Stomach (tissue), 9 donors: ENCODE results near the gene FOXO6. TPM values are rescaled to one million over a fixed set of nuclear protein-coding genes. Genes with fewer than 3 reads are reported as not detected.

Experiments used
- DNase-seq, 2 donors: peaks; one replicate each; pipeline versions ENCODE4 v3.0.0 to v3.0.0-alpha.2; 2013 to 2019
- H3K27ac ChIP-seq, 5 donors: fragments of 200-600 bp in 4 of 5; sonication (generic) in 4 of 5; one replicate each; pipeline ENCODE4 v1.5.1; 2013 to 2019; ENCODE audit warnings: mild to moderate bottlenecking in 1 of 5, moderate library complexity in 1 of 5
- H3K27me3 ChIP-seq, 3 donors: fragments of 200-600 bp; sonication (generic); one replicate each; pipeline ENCODE4 v1.5.1; 2017 to 2019; ENCODE audit warnings: mixed run types in 1 of 3
- H3K36me3 ChIP-seq, 4 donors: fragments of 200-600 bp; sonication (generic); 1 replicate in 3 of 4; 2 replicates in 1 of 4; pipeline ENCODE4 v1.5.1; 2016 to 2019
- H3K4me1 ChIP-seq, 4 donors: fragments of 200-600 bp; sonication (generic); one replicate each; pipeline ENCODE4 v1.5.1; 2016 to 2019
- H3K4me3 ChIP-seq, 4 donors: fragments of 200-600 bp; sonication (generic) in 3 of 4; one replicate each; pipeline ENCODE4 v1.5.1; 2016 to 2019; ENCODE audit warnings: mild to moderate bottlenecking in 1 of 4
- H3K9me3 ChIP-seq, 4 donors: fragments of 200-600 bp; sonication (generic); one replicate each; pipeline ENCODE4 v1.5.1; 2016 to 2019
- EP300 ChIP-seq: sonication (generic); formaldehyde crosslinking; IDR thresholded peaks from one replicate; pipeline ENCODE4 v1.6.1; 2017; ENCODE audit warnings: antibody characterized with exemption
- POLR2A ChIP-seq, 4 donors: fragments of 450-650 bp; IDR thresholded peaks; one replicate each; pipeline ENCODE4 v1.6.1; 2016; ENCODE audit warnings: antibody characterized with exemption in 4 of 4, control low read depth in 2 of 4, mild to moderate bottlenecking in 1 of 4, moderate library complexity in 1 of 4
- POLR2AphosphoS5 ChIP-seq, 3 donors: sonication (generic); formaldehyde crosslinking; IDR thresholded peaks; one replicate each; pipeline ENCODE4 v1.6.1; 2016; ENCODE audit warnings: antibody characterized with exemption in 3 of 3
- WGBS, 5 donors: extraction: QIAGEN DNeasy Blood & Tissue Kit in 3 of 5; methylation state at CpG; one replicate each; pipeline versions ENCODE4 v1.1.5 to v1.1.7; 2013 to 2018; 5-methylcytosine and 5-hydroxymethylcytosine counted together
- intact Hi-C: fragments of 100-400 bp; cut with DNase I; formaldehyde crosslinking; loops from one replicate; pipeline ENCODE4 v1.15.1; 2023; ENCODE audit warnings: low total_unique reads
- polyA plus RNA-seq, 3 donors: library from polyadenylated mRNA; stranded (reverse); fragments of 200-250 nt; gene quantifications; one replicate each; pipeline ENCODE4 v1.2.3, GENCODE V29; 2013
- total RNA-seq, 5 donors: library from RNA; depleted of rRNA; stranded (reverse); fragments of >200 nt; gene quantifications; one replicate each; pipeline versions ENCODE4 v1.1.0 to v1.2.3, GENCODE V29; 2014 to 2016
- TF ChIP-seq, protein P1 (sequence below), 7 experiments: fragments of 450-650 bp in 4 of 7; fragments of 200-600 bp in 3 of 7; sonication (generic) in 3 of 7; IDR thresholded peaks; one replicate each; pipeline ENCODE4 v1.5.1; 2016 to 2019; ENCODE audit warnings: antibody characterized with exemption in 7 of 7, control low read depth in 2 of 7, mild to moderate bottlenecking in 1 of 7
- donor health status: healthy with polysubstance abuse.
- donor health status: Bipolar disorder and iron deficiency.
- donor health status: healthy.

Gene FOXO6
- total and polyA plus RNA-seq, 8 donors = under 0.01 to 1.1 (median 0.60) TPM; not detected in 4

DNA sequence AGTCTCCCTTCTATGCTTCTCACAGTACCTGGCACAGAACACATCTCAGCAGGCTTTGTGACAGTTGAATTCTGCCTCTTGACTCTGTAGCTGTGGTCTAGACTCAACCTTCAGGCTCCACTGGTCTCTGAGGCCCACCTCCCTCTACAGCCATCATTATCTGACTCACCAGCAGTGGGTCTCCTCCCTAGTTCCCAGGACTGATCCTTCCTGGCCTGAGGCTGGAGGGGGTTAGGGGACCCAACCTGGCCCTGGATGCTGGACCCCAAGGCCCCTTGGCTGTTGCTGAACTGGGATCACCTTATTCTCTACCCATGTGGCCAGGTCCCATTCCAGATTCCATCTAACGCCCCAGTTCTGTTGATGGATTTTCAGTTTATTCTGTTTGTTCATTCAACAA is 43.1 kb upstream of the FOXO6 start:
- Histone ChIP-seq H3K27ac (no peak overlapping the region), H3K4me1 (peaks cover 0 to 32% (median 22%) of the 10 kb centered on the region in 4 donors), H3K27me3 (no peaks in the 10 kb centered on the region), H3K4me3 (no peak overlapping the region), H3K36me3 (no peaks in the 10 kb centered on the region), H3K9me3 (no peaks in the 10 kb centered on the region)
- DNase-seq = no peak
- TF ChIP-seq POLR2AphosphoS5 (IDR thresholded peaks at IDR 0.05) (no peak), POLR2A (IDR thresholded peaks at IDR 0.05) (no peak), EP300 (no peak)
- TF ChIP-seq, protein P1, sequence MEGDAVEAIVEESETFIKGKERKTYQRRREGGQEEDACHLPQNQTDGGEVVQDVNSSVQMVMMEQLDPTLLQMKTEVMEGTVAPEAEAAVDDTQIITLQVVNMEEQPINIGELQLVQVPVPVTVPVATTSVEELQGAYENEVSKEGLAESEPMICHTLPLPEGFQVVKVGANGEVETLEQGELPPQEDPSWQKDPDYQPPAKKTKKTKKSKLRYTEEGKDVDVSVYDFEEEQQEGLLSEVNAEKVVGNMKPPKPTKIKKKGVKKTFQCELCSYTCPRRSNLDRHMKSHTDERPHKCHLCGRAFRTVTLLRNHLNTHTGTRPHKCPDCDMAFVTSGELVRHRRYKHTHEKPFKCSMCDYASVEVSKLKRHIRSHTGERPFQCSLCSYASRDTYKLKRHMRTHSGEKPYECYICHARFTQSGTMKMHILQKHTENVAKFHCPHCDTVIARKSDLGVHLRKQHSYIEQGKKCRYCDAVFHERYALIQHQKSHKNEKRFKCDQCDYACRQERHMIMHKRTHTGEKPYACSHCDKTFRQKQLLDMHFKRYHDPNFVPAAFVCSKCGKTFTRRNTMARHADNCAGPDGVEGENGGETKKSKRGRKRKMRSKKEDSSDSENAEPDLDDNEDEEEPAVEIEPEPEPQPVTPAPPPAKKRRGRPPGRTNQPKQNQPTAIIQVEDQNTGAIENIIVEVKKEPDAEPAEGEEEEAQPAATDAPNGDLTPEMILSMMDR (IDR thresholded peaks at IDR 0.05) = no peak
- WGBS, 5 donors = 86 to 100% (median 96%) methylated on average over 1 of the region's 1 CpG
- intact Hi-C loops = loop anchor here (10.0 kb wide), 1 partner anchor 97 kb away; no protein-coding TSS in a partner anchor

DNA sequence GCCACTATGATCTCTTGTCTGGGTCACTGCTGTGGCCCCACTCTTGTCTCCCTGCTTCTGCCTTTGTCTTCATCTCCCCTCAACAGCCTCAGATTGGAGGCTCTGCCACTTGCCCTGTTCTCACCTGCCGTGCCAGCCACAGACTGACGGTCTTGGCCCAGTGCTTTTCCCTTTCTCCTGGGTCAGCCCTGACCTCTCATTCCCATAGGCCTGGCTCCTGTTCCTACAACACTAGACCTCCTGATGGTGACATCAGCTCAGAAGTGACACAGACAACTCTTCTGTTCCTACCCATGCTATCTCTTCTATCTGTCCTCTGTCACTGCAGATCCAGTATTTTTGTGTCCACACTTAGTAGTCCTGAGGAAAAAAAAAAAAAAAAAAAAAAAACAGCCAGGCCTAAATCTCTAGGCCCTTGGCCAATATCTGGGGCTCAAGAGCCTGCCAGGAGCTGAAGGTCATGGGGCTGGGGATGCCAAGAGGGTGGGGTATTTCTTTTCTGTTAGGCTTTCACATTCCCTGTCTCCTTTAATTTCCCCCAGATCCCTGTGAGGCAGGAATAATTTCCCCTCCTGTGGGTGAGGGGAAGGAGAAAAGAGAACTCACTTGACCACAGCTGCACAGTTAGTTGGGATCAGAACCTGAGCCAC is 42.0 kb upstream of the FOXO6 start:
- Histone ChIP-seq H3K27ac (peak overlapping the region in 1 of 5 donors; percentile 40), H3K4me1 (peaks cover 0 to 22% (median 15%) of the 10 kb centered on the region in 4 donors), H3K36me3 (no peaks in the 10 kb centered on the region), H3K4me3 (no peak overlapping the region), H3K9me3 (no peaks in the 10 kb centered on the region), H3K27me3 (peaks cover 0 to 5% (median 0%) of the 10 kb centered on the region in 3 donors)
- DNase-seq = no peak
- intact Hi-C loops = loop anchor here (10.0 kb wide), 1 partner anchor 96 kb away; no protein-coding TSS in a partner anchor
- 39 to 83% (median 53%) methylated on average over 2 of the region's 2 CpGs for WGBS, 5 donors
- TF ChIP-seq EP300 (no peak), POLR2AphosphoS5 (IDR thresholded peaks at IDR 0.05) (no peak), POLR2A (IDR thresholded peaks at IDR 0.05) (no peak)
- TF ChIP-seq, protein P1 (IDR thresholded peaks at IDR 0.05) = no peak

DNA sequence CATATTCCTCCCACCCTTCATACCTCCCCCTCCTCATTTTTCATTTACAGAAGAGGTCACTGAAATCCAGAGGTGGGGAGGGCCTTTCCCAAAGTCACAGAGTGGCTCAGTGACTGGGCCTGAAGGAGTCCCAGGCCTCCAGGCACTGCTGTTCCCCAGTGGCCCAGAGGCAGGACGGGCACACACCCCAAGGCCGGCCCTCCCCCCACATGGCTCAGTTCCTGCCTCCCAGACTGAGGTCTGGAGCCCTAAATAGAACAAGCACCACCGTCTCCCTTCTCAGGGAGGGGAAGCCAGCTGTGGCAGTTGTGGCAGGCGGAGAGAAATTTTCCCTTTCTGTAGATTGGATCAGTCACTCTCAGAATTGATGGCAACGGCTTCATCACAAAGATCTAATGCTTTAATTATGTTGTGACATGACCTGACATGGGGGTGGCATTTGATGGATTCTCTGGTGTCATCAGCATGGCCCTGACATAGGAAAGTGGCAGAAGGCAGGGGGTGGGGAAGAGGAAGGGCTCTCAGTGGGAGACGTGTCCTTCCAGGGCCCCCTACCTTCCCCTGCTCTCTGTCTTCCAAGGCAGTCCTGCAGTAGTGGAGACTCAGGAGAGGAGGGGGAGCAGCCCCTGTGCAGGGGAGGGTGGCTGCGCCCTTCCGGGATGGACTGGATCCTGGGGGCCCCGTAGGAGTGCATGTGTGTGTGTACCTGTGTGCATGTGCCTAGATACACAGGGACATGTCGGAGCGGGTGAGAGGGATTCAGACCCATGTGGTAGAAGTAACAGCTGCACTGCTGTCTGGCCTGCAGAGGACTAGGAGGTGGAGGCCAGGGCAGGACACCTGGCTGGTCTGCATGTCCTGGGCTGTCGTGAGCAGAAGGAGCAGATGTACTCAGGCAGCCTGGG is 41.2 kb upstream of the FOXO6 start:
- intact Hi-C loops = loop anchor here (10.0 kb wide), 1 partner anchor 95 kb away; no protein-coding TSS in a partner anchor
- DNase-seq = no peak

DNA sequence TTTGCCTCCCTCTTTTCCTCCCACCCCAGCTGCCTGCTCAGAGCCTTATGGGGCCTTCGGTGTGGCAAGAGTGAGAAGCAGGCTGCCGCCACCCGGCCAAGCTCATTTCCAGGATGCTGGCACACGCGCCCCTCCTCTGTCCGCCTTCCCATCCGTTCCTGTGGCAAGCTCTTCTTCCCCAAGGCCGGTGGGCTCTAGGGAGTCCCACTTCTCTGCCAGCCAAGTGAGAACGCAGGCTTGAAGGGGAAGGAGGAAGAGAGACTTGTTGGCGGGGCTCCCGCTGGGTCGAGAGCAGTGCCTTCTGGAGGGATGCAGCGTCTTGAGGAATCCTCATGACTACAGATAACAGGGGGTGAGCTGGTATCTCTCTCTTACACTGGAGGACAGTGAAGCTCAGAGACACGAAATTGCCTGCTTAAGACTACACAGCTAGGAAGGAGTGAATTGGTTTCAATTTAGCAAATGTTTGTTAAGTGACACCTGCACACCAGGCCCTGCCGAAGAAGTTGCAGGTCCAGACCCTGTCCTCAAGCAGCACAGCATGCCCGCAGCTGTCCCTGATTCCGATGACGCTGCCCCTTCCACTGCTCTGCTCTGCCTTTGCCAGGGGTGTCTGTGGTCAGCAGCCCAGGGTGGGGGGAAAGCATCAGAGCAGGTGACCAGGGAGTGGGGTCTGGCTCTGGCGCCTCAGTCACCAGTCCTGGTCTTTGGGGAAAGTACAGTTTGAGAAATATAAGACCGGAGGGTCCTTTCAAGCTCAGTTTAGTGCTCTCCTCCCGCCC is 40.1 kb upstream of the FOXO6 start:
- Histone ChIP-seq H3K27ac (no peak overlapping the region), H3K4me1 (peaks cover 0 to 13% (median 10%) of the 10 kb centered on the region in 4 donors), H3K4me3 (no peak overlapping the region), H3K27me3 (peaks cover 0 to 5% (median 0%) of the 10 kb centered on the region in 3 donors), H3K9me3 (no peaks in the 10 kb centered on the region), H3K36me3 (no peaks in the 10 kb centered on the region)
- WGBS, 5 donors = 87 to 90% (median 89%) methylated on average over 18 to 21 of the region's 21 CpGs
- no peak for DNase-seq
- TF ChIP-seq, protein P1 (IDR thresholded peaks at IDR 0.05) = no peak
- no peak for TF ChIP-seq POLR2A (IDR thresholded peaks at IDR 0.05)
- TF ChIP-seq EP300 = no peak
- TF ChIP-seq POLR2AphosphoS5 (IDR thresholded peaks at IDR 0.05) = no peak
- intact Hi-C loops = no loop called here

More for the DNA sequence above, 41.2 kb upstream of the FOXO6 start:
- peaks cover 0 to 5% (median 0%) of the 10 kb centered on the region in 3 donors for H3K27me3 ChIP-seq
- peaks cover 0 to 14% (median 10%) of the 10 kb centered on the region in 4 donors for H3K4me1 ChIP-seq
- 64 to 80% (median 76%) methylated on average over 12 of the region's 12 CpGs for WGBS, 5 donors
- TF ChIP-seq POLR2AphosphoS5 (IDR thresholded peaks at IDR 0.05) = no peak
- H3K36me3 ChIP-seq = no peaks in the 10 kb centered on the region
- H3K9me3 ChIP-seq = no peaks in the 10 kb centered on the region
- peak overlapping the region in 1 of 5 donors; percentile 40 for H3K27ac ChIP-seq
- H3K4me3 ChIP-seq = no peak overlapping the region
